Osteocyte (in vitro differentiated cells): Measurements from ENCODE around the gene CELF4. TPM values are rescaled to one million over a fixed set of nuclear protein-coding genes. Genes with fewer than 3 reads are reported as not detected.
A peak's percentile ranks its signal among the peaks of the same experiment; 100 is the strongest.

Experiments used
- DNase-seq: peaks from one replicate; pipeline ENCODE4 v3.0.0; 2021; ENCODE audit warnings: mixed read lengths; ENCODE audit not compliant: unreplicated experiment; ENCODE audit errors: extremely low spot score
- H3K27ac Mint-ChIP-seq: one replicate; pipeline ENCODE4 v1.8.0; 2021; ENCODE audit warnings: mild to moderate bottlenecking, mixed read lengths; ENCODE audit not compliant: unreplicated experiment
- H3K27me3 Mint-ChIP-seq: one replicate; pipeline ENCODE4 v1.8.0; 2021; ENCODE audit warnings: mixed read lengths; ENCODE audit not compliant: unreplicated experiment
- H3K36me3 Mint-ChIP-seq: one replicate; pipeline ENCODE4 v1.8.0; 2021; ENCODE audit warnings: mixed read lengths; ENCODE audit not compliant: unreplicated experiment
- H3K4me1 Mint-ChIP-seq: one replicate; pipeline ENCODE4 v1.8.0; 2021; ENCODE audit warnings: mixed read lengths; ENCODE audit not compliant: unreplicated experiment
- H3K4me3 Mint-ChIP-seq: one replicate; pipeline ENCODE4 v1.8.0; 2021; ENCODE audit warnings: mild to moderate bottlenecking, moderate library complexity, mixed read lengths; ENCODE audit not compliant: unreplicated experiment
- H3K9me3 Mint-ChIP-seq: one replicate; pipeline ENCODE4 v1.8.0; 2021; ENCODE audit warnings: mixed read lengths; ENCODE audit not compliant: unreplicated experiment
- total RNA-seq: library from RNA; stranded (reverse); gene quantifications from 2 replicates; pipeline ENCODE4 v1.2.1, GENCODE V29; 2021
- TF ChIP-seq, protein P1 (sequence below): fragments of 200-600 bp; sonication (generic); IDR thresholded peaks from 2 replicates; pipeline ENCODE4 v1.5.0; 2021; ENCODE audit warnings: antibody characterized with exemption, mild to moderate bottlenecking, moderate library complexity

The CELF4 gene
- total RNA-seq, 1 donor from 2014 or later, result not detected

DNA sequence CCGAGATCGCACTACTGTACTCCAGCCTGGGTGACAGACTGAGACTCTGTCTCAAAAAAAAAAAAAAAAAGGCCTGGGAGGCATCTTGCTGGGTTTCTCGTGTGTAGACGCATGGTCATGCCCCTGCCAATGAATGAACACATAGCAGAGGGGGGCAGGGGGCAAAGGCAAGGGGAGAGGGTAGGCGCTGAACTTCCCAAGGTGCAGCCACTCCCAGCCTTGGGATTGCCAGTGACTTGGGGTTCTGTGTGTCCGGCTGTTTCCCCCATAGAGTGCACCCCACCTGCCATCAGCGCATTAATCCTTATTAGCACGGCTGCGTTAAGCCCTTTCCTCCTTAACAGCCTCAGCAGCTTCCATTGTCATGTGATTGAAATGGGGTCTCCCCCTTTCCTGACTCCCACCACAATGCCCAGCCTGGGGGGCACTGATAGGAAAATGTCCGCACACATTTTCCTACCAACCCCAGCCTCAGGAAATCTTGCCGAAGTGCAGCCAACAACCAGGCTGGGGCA, 225.8 kb downstream of the CELF4 start:
- Mint-ChIP-seq H3K4me3 (no peak overlapping the region), H3K27ac (no peak overlapping the region), H3K27me3 (peaks cover 13% of the 10 kb centered on the region), H3K36me3 (no peaks in the 10 kb centered on the region), H3K4me1 (peaks cover 2% of the 10 kb centered on the region), H3K9me3 (no peaks in the 10 kb centered on the region)
- DNase-seq, result no peak
- TF ChIP-seq, protein P1, sequence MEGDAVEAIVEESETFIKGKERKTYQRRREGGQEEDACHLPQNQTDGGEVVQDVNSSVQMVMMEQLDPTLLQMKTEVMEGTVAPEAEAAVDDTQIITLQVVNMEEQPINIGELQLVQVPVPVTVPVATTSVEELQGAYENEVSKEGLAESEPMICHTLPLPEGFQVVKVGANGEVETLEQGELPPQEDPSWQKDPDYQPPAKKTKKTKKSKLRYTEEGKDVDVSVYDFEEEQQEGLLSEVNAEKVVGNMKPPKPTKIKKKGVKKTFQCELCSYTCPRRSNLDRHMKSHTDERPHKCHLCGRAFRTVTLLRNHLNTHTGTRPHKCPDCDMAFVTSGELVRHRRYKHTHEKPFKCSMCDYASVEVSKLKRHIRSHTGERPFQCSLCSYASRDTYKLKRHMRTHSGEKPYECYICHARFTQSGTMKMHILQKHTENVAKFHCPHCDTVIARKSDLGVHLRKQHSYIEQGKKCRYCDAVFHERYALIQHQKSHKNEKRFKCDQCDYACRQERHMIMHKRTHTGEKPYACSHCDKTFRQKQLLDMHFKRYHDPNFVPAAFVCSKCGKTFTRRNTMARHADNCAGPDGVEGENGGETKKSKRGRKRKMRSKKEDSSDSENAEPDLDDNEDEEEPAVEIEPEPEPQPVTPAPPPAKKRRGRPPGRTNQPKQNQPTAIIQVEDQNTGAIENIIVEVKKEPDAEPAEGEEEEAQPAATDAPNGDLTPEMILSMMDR, result no peak

DNA sequence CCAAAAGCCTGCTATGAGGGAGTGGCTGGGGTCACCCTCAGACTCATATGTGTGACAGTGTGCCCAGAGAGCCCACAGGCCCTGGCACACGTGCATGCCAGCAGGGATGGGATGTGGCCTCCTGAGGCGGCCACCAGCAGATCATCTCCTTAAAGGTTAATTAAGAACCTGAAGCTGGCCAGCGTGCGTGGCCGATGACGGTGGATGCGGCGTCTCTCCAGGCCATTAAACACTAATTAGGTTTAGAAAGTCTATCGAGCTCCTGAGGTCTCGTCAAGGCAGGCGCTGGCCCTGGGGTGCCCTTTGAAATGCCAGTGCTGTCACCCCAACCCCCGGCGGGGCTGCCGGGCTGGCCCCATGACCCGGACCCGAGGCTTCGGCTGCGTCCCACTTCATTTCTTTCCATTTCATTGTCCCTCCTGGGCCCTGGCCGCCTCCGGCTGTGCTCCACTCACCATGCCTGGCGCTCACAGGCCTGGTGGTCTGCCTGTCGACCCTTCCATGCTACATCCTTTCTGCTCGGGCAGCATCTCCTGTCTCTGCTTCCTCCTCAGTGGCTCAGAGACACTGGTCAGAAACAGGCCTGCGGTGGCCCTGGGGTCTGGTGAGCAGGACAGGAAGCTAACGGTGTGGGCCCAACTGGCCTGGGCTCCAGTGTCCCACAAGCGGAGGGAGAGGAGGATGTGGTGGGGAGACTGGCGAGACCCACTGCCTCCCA, 228.9 kb downstream of the CELF4 start:
- peaks cover 2% of the 10 kb centered on the region for H3K4me1 Mint-ChIP-seq
- TF ChIP-seq, protein P1, result no peak
- no peaks in the 10 kb centered on the region for H3K36me3 Mint-ChIP-seq
- H3K27ac Mint-ChIP-seq, result no peak overlapping the region
- H3K4me3 Mint-ChIP-seq, result no peak overlapping the region
- peaks cover 2% of the 10 kb centered on the region for H3K27me3 Mint-ChIP-seq
- no peaks in the 10 kb centered on the region for H3K9me3 Mint-ChIP-seq
- DNase-seq, result no peak

GRCh38 chr18:37335409-37335736, 230.2 kb downstream of the CELF4 start:
- no peak for DNase-seq
- no peak overlapping the region for H3K27ac Mint-ChIP-seq
- TF ChIP-seq, protein P1, result peak; percentile 39

GRCh38 chr18:37334631-37335408, 230.8 kb downstream of the CELF4 start:
- Mint-ChIP-seq H3K4me3 (no peak overlapping the region), H3K27ac (no peak overlapping the region), H3K4me1 (peaks cover 2% of the 10 kb centered on the region), H3K27me3 (peaks cover 2% of the 10 kb centered on the region), H3K9me3 (no peaks in the 10 kb centered on the region), H3K36me3 (no peaks in the 10 kb centered on the region)
- TF ChIP-seq, protein P1, result no peak
- no peak for DNase-seq

More at GRCh38 chr18:37335409-37335736, 230.2 kb downstream of the CELF4 start:
- Mint-ChIP-seq H3K4me3 (no peak overlapping the region), H3K4me1 (peaks cover 2% of the 10 kb centered on the region), H3K36me3 (no peaks in the 10 kb centered on the region), H3K27me3 (peaks cover 2% of the 10 kb centered on the region), H3K9me3 (no peaks in the 10 kb centered on the region)
